H9 (cell line): ENCODE data around the gene IGF2. TPM values are rescaled to one million over a fixed set of nuclear protein-coding genes. Genes with fewer than 3 reads are reported as not detected.

Source experiments
- DNase-seq: peaks from one replicate; pipeline ENCODE4 v3.0.0-alpha.2; 2017
- H2AFZ ChIP-seq: one replicate; pipeline ENCODE4 v1.6.1; 2013; ENCODE audit warnings: mild to moderate bottlenecking, low read length, control low read depth, moderate library complexity
- H2AK5ac ChIP-seq: 2 replicates; pipeline ENCODE4 v1.6.1; 2013; ENCODE audit warnings: low read length, control low read depth, mixed read lengths; ENCODE audit not compliant: insufficient read length
- H2BK120ac ChIP-seq: one replicate; pipeline ENCODE4 v1.6.1; 2013; ENCODE audit warnings: low read depth, mild to moderate bottlenecking, low read length, control low read depth, inconsistent platforms; ENCODE audit not compliant: poor library complexity, severe bottlenecking
- H2BK12ac ChIP-seq: 2 replicates; pipeline ENCODE4 v1.6.1; 2013; ENCODE audit warnings: low read length, control low read depth, mixed read lengths, low read depth; ENCODE audit not compliant: insufficient read length
- H2BK15ac ChIP-seq: 2 replicates; pipeline ENCODE4 v1.6.1; 2013; ENCODE audit warnings: low read depth, low read length, control low read depth
- H2BK20ac ChIP-seq: one replicate; pipeline ENCODE4 v1.6.1; 2013; ENCODE audit warnings: low read depth, mild to moderate bottlenecking, low read length, control low read depth, inconsistent platforms; ENCODE audit not compliant: poor library complexity, severe bottlenecking
- H2BK5ac ChIP-seq: 2 replicates; pipeline ENCODE4 v1.6.1; 2013; ENCODE audit warnings: low read length, control low read depth, mixed read lengths; ENCODE audit not compliant: insufficient read length
- H3K14ac ChIP-seq: 2 replicates; pipeline ENCODE4 v1.6.1; 2013; ENCODE audit warnings: low read length, control low read depth; ENCODE audit not compliant: insufficient read depth
- H3K18ac ChIP-seq: 2 replicates; pipeline ENCODE4 v1.6.1; 2013; ENCODE audit warnings: low read depth, mild to moderate bottlenecking, mixed read lengths, low read length, control low read depth; ENCODE audit not compliant: insufficient read length
- H3K23ac ChIP-seq: 2 replicates; pipeline ENCODE4 v1.6.1; 2013; ENCODE audit warnings: low read length, control low read depth, mixed read lengths, low read depth; ENCODE audit not compliant: insufficient read length
- H3K23me2 ChIP-seq: 2 replicates; pipeline ENCODE4 v1.6.1; 2013; ENCODE audit warnings: low read depth, mild to moderate bottlenecking, mixed read lengths, low read length, control low read depth; ENCODE audit not compliant: insufficient read length, poor library complexity, severe bottlenecking
- H3K27ac ChIP-seq: 2 replicates; pipeline ENCODE4 v1.5.1; 2013; ENCODE audit warnings: low read length, control low read depth, mixed read lengths, low read depth; ENCODE audit not compliant: insufficient read length
- H3K27me3 ChIP-seq: 2 replicates; pipeline ENCODE4 v1.6.1; 2013; ENCODE audit warnings: low read length, control low read depth, inconsistent platforms; ENCODE audit not compliant: insufficient read depth
- H3K4ac ChIP-seq: 2 replicates; pipeline ENCODE4 v1.6.1; 2013; ENCODE audit warnings: low read depth, mild to moderate bottlenecking, control low read depth, inconsistent platforms, low read length, moderate library complexity
- H3K4me1 ChIP-seq: 2 replicates; pipeline ENCODE4 v1.6.1; 2013; ENCODE audit warnings: low read length, control low read depth, inconsistent platforms; ENCODE audit not compliant: insufficient read depth
- H3K4me2 ChIP-seq: 2 replicates; pipeline ENCODE4 v1.6.1; 2013; ENCODE audit warnings: low read length, control low read depth, mixed read lengths; ENCODE audit not compliant: insufficient read length, insufficient read depth
- H3K56ac ChIP-seq: 2 replicates; pipeline ENCODE4 v1.6.1; 2013; ENCODE audit warnings: low read depth, mild to moderate bottlenecking, mixed read lengths, low read length, control low read depth; ENCODE audit not compliant: insufficient read length
- H3K79me1 ChIP-seq: 2 replicates; pipeline ENCODE4 v1.6.1; 2013; ENCODE audit warnings: low read depth, mild to moderate bottlenecking, moderate library complexity, low read length, control low read depth, inconsistent platforms; ENCODE audit not compliant: insufficient read depth, poor library complexity, severe bottlenecking
- H3K79me2 ChIP-seq: 2 replicates; pipeline ENCODE4 v1.6.1; 2013; ENCODE audit warnings: low read length, control low read depth, inconsistent platforms; ENCODE audit not compliant: insufficient read depth
- H3K9ac ChIP-seq: 2 replicates; pipeline ENCODE4 v1.6.1; 2013; ENCODE audit warnings: low read length, control low read depth, mixed read lengths; ENCODE audit not compliant: insufficient read length; ENCODE audit errors: extremely low read depth
- H3K9me3 ChIP-seq: one replicate; pipeline ENCODE4 v1.6.1; 2013; ENCODE audit warnings: low read depth, low read length, inconsistent platforms; ENCODE audit not compliant: control insufficient read depth
- H3T11ph ChIP-seq: one replicate; pipeline ENCODE4 v1.6.1; 2013; ENCODE audit warnings: mild to moderate bottlenecking, low read length, control low read depth, inconsistent platforms
- H4K20me1 ChIP-seq: one replicate; pipeline ENCODE4 v1.6.1; 2013; ENCODE audit not compliant: control insufficient read depth, insufficient read length, insufficient read depth
- H4K5ac ChIP-seq: 2 replicates; pipeline ENCODE4 v1.6.1; 2013; ENCODE audit warnings: low read depth, mild to moderate bottlenecking, mixed read lengths, low read length, control low read depth; ENCODE audit not compliant: insufficient read length
- H4K8ac ChIP-seq: replicated peaks from 2 replicates; pipeline ENCODE4 v1.6.1; 2013; ENCODE audit warnings: low read length, control low read depth, mixed read lengths, low read depth; ENCODE audit not compliant: insufficient read length
- H4K91ac ChIP-seq: 2 replicates; pipeline ENCODE4 v1.6.1; 2013; ENCODE audit warnings: low read depth, mild to moderate bottlenecking, moderate library complexity, mixed read lengths, low read length, control low read depth; ENCODE audit not compliant: insufficient read length
- H3K27ac Mint-ChIP-seq, 3 experiments: 2 replicates in 2 of 3; 3 replicates in 1 of 3; pipeline ENCODE4 v1.8.0; 2020 to 2021; ENCODE audit warnings: mixed read lengths in 3 of 3, mild to moderate bottlenecking in 1 of 3, moderate library complexity in 1 of 3
- H3K27me3 Mint-ChIP-seq: 2 replicates; pipeline ENCODE4 v1.8.0; 2021; ENCODE audit warnings: low read depth, mild to moderate bottlenecking, moderate library complexity, mixed read lengths
- H3K36me3 Mint-ChIP-seq, 3 experiments: 2 replicates in 2 of 3; 3 replicates in 1 of 3; pipeline ENCODE4 v1.8.0; 2020 to 2021; ENCODE audit warnings: low read depth in 3 of 3, mixed read lengths in 3 of 3; ENCODE audit not compliant: insufficient read depth in 1 of 3
- H3K4me1 Mint-ChIP-seq, 2 experiments: 2 replicates each; pipeline ENCODE4 v1.8.0; 2020; ENCODE audit warnings: mixed read lengths in 2 of 2
- H3K4me3 Mint-ChIP-seq, 2 experiments: 2 replicates in 1 of 2; 3 replicates in 1 of 2; pipeline ENCODE4 v1.8.0; 2020 to 2021; ENCODE audit warnings: mild to moderate bottlenecking in 2 of 2, mixed read lengths in 2 of 2, moderate library complexity in 1 of 2
- H3K9me3 Mint-ChIP-seq, 2 experiments: 2 replicates in 1 of 2; 3 replicates in 1 of 2; pipeline ENCODE4 v1.8.0; 2020; ENCODE audit warnings: mild to moderate bottlenecking in 2 of 2, mixed read lengths in 2 of 2, moderate library complexity in 1 of 2
- WGBS: extraction: QIAGEN DNeasy Blood & Tissue Kit; methylation state at CpG from one replicate; pipeline ENCODE4 v1.1.7; 2013; ENCODE audit warnings: missing lambda C conversion rate, low lambda C conversion rate, mixed read lengths; ENCODE audit not compliant: insufficient read length; ENCODE audit errors: extremely low coverage; 5-methylcytosine and 5-hydroxymethylcytosine counted together
- total RNA-seq: library from RNA; stranded (reverse); gene quantifications from 2 replicates; pipeline ENCODE4 v1.2.1, GENCODE V29; 2021
- TF ChIP-seq, protein P1 (sequence below): fragments of 200-600 bp; sonication (generic); conservative IDR thresholded peaks from 3 replicates; pipeline ENCODE4 v1.8.0; 2021; ENCODE audit warnings: antibody characterized with exemption, mild to moderate bottlenecking

The IGF2 gene
- total RNA-seq, 1 experiment from 2014 or later: 2.8 TPM

- no peak overlapping the region for H3K23ac ChIP-seq
- no peak overlapping the region for H3K4ac ChIP-seq
- no peak overlapping the region for H3K27ac Mint-ChIP-seq
- H3K27ac ChIP-seq: no peak overlapping the region
- H2AFZ ChIP-seq: no peak overlapping the region
- no peak overlapping the region for H4K5ac ChIP-seq
- no CpG with 5 or more reads among the region's 19 CpGs for WGBS
- H3K4me1 Mint-ChIP-seq: peaks cover 0 to 13% of the 10 kb centered on the region in 2 experiments; a peak in 2 of 4 replicates
- H3K9ac ChIP-seq: no peak overlapping the region
- H2BK120ac ChIP-seq: no peak overlapping the region
- H4K20me1 ChIP-seq: no peaks in the 10 kb centered on the region
- H3K4me2 ChIP-seq: no peak overlapping the region
- H2BK12ac ChIP-seq: no peak overlapping the region
- no peaks in the 10 kb centered on the region for H3K4me1 ChIP-seq
- H2AK5ac ChIP-seq: no peak overlapping the region
- H3K27me3 ChIP-seq: no peaks in the 10 kb centered on the region
- no peak overlapping the region for H2BK15ac ChIP-seq
- no peak overlapping the region for H4K91ac ChIP-seq
- H3K23me2 ChIP-seq: no peaks in the 10 kb centered on the region
- no peak overlapping the region for H3T11ph ChIP-seq
- H3K56ac ChIP-seq: no peak overlapping the region
- DNase-seq: no peak
- H3K9me3 Mint-ChIP-seq: peaks cover 9% of the 10 kb centered on the region in 2 experiments
- H3K9me3 ChIP-seq: no peaks in the 10 kb centered on the region
- no peak overlapping the region for H3K18ac ChIP-seq
- peaks cover 0 to 5% (median 2%) of the 10 kb centered on the region in 3 experiments; a peak in 3 of 7 replicates for H3K36me3 Mint-ChIP-seq
- no peak overlapping the region; the same call in 1 of the 2 replicates for H3K14ac ChIP-seq
- TF ChIP-seq, protein P1, sequence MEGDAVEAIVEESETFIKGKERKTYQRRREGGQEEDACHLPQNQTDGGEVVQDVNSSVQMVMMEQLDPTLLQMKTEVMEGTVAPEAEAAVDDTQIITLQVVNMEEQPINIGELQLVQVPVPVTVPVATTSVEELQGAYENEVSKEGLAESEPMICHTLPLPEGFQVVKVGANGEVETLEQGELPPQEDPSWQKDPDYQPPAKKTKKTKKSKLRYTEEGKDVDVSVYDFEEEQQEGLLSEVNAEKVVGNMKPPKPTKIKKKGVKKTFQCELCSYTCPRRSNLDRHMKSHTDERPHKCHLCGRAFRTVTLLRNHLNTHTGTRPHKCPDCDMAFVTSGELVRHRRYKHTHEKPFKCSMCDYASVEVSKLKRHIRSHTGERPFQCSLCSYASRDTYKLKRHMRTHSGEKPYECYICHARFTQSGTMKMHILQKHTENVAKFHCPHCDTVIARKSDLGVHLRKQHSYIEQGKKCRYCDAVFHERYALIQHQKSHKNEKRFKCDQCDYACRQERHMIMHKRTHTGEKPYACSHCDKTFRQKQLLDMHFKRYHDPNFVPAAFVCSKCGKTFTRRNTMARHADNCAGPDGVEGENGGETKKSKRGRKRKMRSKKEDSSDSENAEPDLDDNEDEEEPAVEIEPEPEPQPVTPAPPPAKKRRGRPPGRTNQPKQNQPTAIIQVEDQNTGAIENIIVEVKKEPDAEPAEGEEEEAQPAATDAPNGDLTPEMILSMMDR: no peak
- H3K27me3 Mint-ChIP-seq: peaks cover 52% of the 10 kb centered on the region
- H4K8ac ChIP-seq: no peak overlapping the region
- no peaks in the 10 kb centered on the region for H3K79me1 ChIP-seq
- H3K4me3 Mint-ChIP-seq: no peak overlapping the region
- H3K79me2 ChIP-seq: no peaks in the 10 kb centered on the region
- H2BK5ac ChIP-seq: no peak overlapping the region
- no peak overlapping the region for H2BK20ac ChIP-seq
Observed at GRCh38 chr11:2122222-2122906, 16.8 kb downstream of the IGF2 start.
